ENCODE measurements around the gene FRAS1.

FRAS1 gene

DNA sequence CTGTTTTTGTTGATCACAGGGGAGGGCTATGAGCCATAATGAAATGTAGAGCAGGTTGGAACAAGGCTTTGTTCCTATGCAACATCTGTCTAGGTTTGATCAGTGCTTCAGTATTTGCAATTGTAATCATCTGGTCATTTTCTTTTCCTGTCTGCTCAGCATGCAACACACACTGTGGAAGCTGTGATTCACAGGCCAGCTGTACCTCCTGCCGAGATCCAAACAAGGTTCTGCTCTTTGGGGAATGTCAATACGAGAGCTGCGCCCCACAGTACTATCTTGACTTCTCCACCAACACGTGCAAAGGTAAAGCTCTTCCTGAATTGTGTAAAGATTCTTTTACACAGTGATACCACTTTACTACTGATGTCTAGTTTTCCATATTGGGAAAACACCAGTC lies 312.6 kb downstream of the FRAS1 start:
- TF ChIP-seq, protein P1, sequence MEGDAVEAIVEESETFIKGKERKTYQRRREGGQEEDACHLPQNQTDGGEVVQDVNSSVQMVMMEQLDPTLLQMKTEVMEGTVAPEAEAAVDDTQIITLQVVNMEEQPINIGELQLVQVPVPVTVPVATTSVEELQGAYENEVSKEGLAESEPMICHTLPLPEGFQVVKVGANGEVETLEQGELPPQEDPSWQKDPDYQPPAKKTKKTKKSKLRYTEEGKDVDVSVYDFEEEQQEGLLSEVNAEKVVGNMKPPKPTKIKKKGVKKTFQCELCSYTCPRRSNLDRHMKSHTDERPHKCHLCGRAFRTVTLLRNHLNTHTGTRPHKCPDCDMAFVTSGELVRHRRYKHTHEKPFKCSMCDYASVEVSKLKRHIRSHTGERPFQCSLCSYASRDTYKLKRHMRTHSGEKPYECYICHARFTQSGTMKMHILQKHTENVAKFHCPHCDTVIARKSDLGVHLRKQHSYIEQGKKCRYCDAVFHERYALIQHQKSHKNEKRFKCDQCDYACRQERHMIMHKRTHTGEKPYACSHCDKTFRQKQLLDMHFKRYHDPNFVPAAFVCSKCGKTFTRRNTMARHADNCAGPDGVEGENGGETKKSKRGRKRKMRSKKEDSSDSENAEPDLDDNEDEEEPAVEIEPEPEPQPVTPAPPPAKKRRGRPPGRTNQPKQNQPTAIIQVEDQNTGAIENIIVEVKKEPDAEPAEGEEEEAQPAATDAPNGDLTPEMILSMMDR (IDR thresholded peaks at IDR 0.05; ENCODE audit: low read depth, low read length), result no peak
- H3K4me3 ChIP-seq (ENCODE audit: low read depth, low read length), result no peak overlapping the region

GRCh38 chr4:78370631-78371372 lies 313.7 kb downstream of the FRAS1 start:
- no peak overlapping the region for H3K4me3 ChIP-seq (ENCODE audit: low read depth, low read length)
- TF ChIP-seq, protein P1 (IDR thresholded peaks at IDR 0.05; ENCODE audit: low read depth, low read length), result no peak

GRCh38 chr4:78372355-78372988 lies 315.3 kb downstream of the FRAS1 start:
- TF ChIP-seq, protein P1 (IDR thresholded peaks at IDR 0.05; ENCODE audit: low read depth, low read length), result no peak
- H3K4me3 ChIP-seq (ENCODE audit: low read depth, low read length), result no peak overlapping the region

DNA sequence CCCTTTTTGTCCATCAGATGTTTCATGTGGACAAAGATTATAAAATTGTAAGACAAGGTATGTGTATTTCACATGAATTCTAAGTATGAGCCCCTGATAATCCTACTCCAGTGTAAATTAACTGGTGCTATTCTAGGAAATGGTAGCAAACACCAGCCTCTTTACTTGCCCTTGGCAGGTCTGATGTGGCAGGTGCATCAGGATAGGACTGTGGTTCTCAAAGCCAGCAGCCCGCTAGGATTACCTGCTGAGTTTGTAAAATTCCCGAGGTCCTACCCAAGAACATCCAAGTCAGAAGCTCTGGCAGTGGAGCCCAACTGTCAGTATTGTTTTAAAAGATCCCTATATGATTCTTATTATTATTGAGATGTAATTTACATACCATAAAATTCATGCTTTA lies 320.4 kb downstream of the FRAS1 start:
- TF ChIP-seq, protein P1 (IDR thresholded peaks at IDR 0.05; ENCODE audit: low read depth, low read length), result no peak
- no peak overlapping the region for H3K4me3 ChIP-seq (ENCODE audit: low read depth, low read length)

DNA sequence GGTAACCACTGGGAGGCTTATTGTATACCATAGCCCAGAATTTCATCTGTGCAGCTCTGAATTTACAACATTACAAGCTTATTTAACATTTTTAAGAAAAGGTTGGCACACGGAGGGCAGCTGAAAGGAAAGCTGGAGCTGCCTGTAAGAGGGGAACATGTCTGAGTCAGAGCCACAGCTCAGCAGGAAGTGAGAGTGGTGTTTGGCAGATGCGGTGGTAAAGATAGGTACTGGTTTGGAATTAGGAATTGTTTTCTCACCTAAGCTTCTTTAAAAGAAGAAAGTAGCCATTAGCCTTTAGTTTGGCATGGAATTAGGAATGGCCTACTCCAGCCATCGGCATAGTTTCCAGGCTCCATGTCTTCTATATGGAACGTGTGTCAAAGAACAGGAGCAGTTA lies 321.9 kb downstream of the FRAS1 start:
- TF ChIP-seq, protein P1 (IDR thresholded peaks at IDR 0.05; ENCODE audit: low read depth, low read length), result no peak
- no peak overlapping the region for H3K4me3 ChIP-seq (ENCODE audit: low read depth, low read length)

- H3K4me3 ChIP-seq (ENCODE audit: low read depth, low read length), result no peak overlapping the region
- TF ChIP-seq, protein P1 (IDR thresholded peaks at IDR 0.05; ENCODE audit: low read depth, low read length), result no peak
Measured at GRCh38 chr4:78379991-78380729, 323.0 kb downstream of the FRAS1 start.

GRCh38 chr4:78386679-78387078 lies 329.6 kb downstream of the FRAS1 start:
- H3K4me3 ChIP-seq (ENCODE audit: low read depth, low read length), result no peak overlapping the region
- TF ChIP-seq, protein P1 (IDR thresholded peaks at IDR 0.05; ENCODE audit: low read depth, low read length), result no peak
